HepG2 (cell line): ENCODE measurements around the gene CRAMP1. TPM values are rescaled to one million over a fixed set of nuclear protein-coding genes. Genes with fewer than 3 reads are reported as not detected.
A peak's percentile ranks its signal among the peaks of the same experiment; 100 is the strongest.

Experiments used
- AGO2 ChIP-seq: fragments of 200-400 bp; formaldehyde crosslinking; optimal IDR thresholded peaks from 2 replicates; pipeline ENCODE3; 2017; ENCODE audit warnings: mild to moderate bottlenecking, low read depth, low read length, moderate library complexity
- EEA1 ChIP-seq: sonication (generic); formaldehyde crosslinking; IDR thresholded peaks from 2 replicates; pipeline ENCODE4 v1.5.1; 2020; ENCODE audit warnings: mild to moderate bottlenecking, missing genetic modification reagents, borderline replicate concordance
- GABPA ChIP-seq, 2 experiments: IDR thresholded peaks; 2 replicates each; pipeline ENCODE4 v1.6.1; 2011 to 2016; ENCODE audit warnings: low read depth in 2 of 2, low read length in 1 of 2, missing biosample characterization in 1 of 2, missing genetic modification characterization in 1 of 2
- KDM5B ChIP-seq: sonication (generic); formaldehyde crosslinking; IDR thresholded peaks from 2 replicates; pipeline ENCODE4 v1.4.0; 2020; ENCODE audit warnings: missing genetic modification reagents, mild to moderate bottlenecking, borderline replicate concordance
- KLF9 ChIP-seq: IDR thresholded peaks from 2 replicates; pipeline ENCODE4 v1.6.1; 2016; ENCODE audit warnings: low read depth
- NR2C2 ChIP-seq: sonication (generic); formaldehyde crosslinking; IDR thresholded peaks from 2 replicates; pipeline ENCODE4 v1.4.0; 2020; ENCODE audit warnings: missing genetic modification reagents, mild to moderate bottlenecking, moderate library complexity, borderline replicate concordance
- ZBTB21 ChIP-seq: sonication (generic); formaldehyde crosslinking; IDR thresholded peaks from 2 replicates; pipeline ENCODE4 v1.4.0; 2020; ENCODE audit warnings: missing genetic modification reagents
- ZNF335 ChIP-seq: sonication (generic); formaldehyde crosslinking; IDR thresholded peaks from 2 replicates; pipeline ENCODE4 v1.4.0; 2020; ENCODE audit warnings: missing genetic modification reagents
- polyA plus RNA-seq, 8 experiments: library from polyadenylated mRNA; depleted of rRNA in 3 of 8; stranded (reverse) in 7 of 8; unstranded in 1 of 8; fragments of >200 nt; fragmentation: Illumina TruSeq in 4 of 8; extraction: Trizol in 4 of 8; gene quantifications; 2 replicates each; pipeline versions ENCODE4 v1.2.1 to v1.2.3, GENCODE V29; 2011 to 2016; ENCODE audit warnings: low read depth in 4 of 8, missing spikeins in 1 of 8, mixed read lengths in 1 of 8; ENCODE audit not compliant: insufficient read depth in 1 of 8
- total RNA-seq, 5 experiments: library from RNA; depleted of rRNA; stranded (reverse); fragments of >200 nt; fragmentation: Illumina TruSeq; extraction: Trizol; gene quantifications; 2 replicates each; pipeline ENCODE4 v1.2.3, GENCODE V29; 2016; ENCODE audit warnings: low read depth in 1 of 5
- TF ChIP-seq, protein P1 (sequence below): sonication (generic); formaldehyde crosslinking; conservative IDR thresholded peaks from 2 replicates; pipeline ENCODE4 v1.4.0; 2020; ENCODE audit warnings: missing genetic modification reagents
- TF ChIP-seq, protein P2 (sequence below): sonication (generic); formaldehyde crosslinking; IDR thresholded peaks from 2 replicates; pipeline ENCODE4 v1.8.1; 2022; ENCODE audit warnings: mild to moderate bottlenecking, missing genetic modification reagents
- TF ChIP-seq, protein P3 (sequence below): sonication (generic); formaldehyde crosslinking; conservative IDR thresholded peaks from 2 replicates; pipeline ENCODE4 v1.5.0; 2020; ENCODE audit warnings: missing genetic modification reagents
- TF ChIP-seq, protein P4 (sequence below), 2 experiments: sonication (generic) in 1 of 2; formaldehyde crosslinking in 1 of 2; IDR thresholded peaks; 2 replicates each; pipeline versions ENCODE4 v1.6.1 to v1.9.0; 2014 to 2022; ENCODE audit warnings: antibody characterized with exemption in 1 of 2, borderline replicate concordance in 1 of 2, inconsistent platforms in 1 of 2, low read depth in 1 of 2, missing genetic modification reagents in 1 of 2
- TF ChIP-seq, protein P5 (sequence below): sonication (generic); formaldehyde crosslinking; IDR thresholded peaks from 2 replicates; pipeline ENCODE4 v1.8.0; 2022; ENCODE audit warnings: missing genetic modification reagents, low read depth, mild to moderate bottlenecking, borderline replicate concordance
- TF ChIP-seq, protein P6 (sequence below): sonication (generic); formaldehyde crosslinking; IDR thresholded peaks from 2 replicates; pipeline ENCODE4 v1.4.0; 2020; ENCODE audit warnings: missing genetic modification reagents

CRAMP1 gene
- total and polyA plus RNA-seq, 2 of the 13 experiments (the other 11 are each of a cell fraction or from before 2014, with no cell fraction given) = 6.8 to 9.7 TPM

DNA sequence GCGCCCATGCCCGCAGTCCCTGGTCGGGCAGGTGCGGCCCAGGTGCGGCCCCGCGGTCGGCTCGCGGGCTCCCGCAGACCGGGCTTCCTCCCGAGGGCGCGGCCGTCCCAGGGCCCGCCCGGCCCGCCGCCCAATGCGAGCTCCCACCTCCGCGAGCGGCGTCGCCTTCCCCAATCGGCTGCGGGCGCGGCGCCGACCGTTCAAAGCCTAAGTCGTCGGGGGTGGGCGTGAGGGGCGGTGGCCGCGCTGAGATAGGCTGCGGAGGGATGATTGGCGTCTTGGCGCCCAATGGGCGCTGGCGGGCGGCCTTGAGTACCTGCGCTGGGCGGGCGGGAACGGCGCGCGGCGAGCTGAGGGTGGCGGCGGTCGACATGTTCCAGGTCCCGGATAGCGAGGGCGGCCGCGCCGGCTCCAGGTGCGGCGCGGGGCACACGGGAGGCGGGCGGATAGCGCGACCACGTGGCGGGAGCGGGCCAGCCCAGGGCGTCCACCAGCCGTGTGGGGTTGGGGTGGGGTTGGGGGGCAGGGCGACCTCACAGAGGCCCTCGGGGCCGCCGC, 65.9 kb downstream of the CRAMP1 start, which contains the start of gene JPT2 (continued):
- TF ChIP-seq, protein P1, sequence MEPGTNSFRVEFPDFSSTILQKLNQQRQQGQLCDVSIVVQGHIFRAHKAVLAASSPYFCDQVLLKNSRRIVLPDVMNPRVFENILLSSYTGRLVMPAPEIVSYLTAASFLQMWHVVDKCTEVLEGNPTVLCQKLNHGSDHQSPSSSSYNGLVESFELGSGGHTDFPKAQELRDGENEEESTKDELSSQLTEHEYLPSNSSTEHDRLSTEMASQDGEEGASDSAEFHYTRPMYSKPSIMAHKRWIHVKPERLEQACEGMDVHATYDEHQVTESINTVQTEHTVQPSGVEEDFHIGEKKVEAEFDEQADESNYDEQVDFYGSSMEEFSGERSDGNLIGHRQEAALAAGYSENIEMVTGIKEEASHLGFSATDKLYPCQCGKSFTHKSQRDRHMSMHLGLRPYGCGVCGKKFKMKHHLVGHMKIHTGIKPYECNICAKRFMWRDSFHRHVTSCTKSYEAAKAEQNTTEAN (CRISPR knock-in tag) = no peak
- peak; percentile 86 for TF ChIP-seq AGO2
- peak; percentile 34; the same call in 1 of the 2 replicates for TF ChIP-seq GABPA (IDR thresholded peaks at IDR 0.05; ENCODE audit: low read depth, low read length)
- no peak for TF ChIP-seq GABPA (CRISPR knock-in tag; IDR thresholded peaks at IDR 0.05; ENCODE audit: low read depth)
- no peak for TF ChIP-seq ZBTB21 (CRISPR knock-in tag)
- TF ChIP-seq NR2C2 = peak; percentile 23; the same call in 1 of the 2 replicates
- 0 out of 2 replicates have a peak, but pooled peaks have one; percentile 15 for TF ChIP-seq ZNF335 (CRISPR knock-in tag)
- TF ChIP-seq, protein P2, sequence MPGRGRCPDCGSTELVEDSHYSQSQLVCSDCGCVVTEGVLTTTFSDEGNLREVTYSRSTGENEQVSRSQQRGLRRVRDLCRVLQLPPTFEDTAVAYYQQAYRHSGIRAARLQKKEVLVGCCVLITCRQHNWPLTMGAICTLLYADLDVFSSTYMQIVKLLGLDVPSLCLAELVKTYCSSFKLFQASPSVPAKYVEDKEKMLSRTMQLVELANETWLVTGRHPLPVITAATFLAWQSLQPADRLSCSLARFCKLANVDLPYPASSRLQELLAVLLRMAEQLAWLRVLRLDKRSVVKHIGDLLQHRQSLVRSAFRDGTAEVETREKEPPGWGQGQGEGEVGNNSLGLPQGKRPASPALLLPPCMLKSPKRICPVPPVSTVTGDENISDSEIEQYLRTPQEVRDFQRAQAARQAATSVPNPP (CRISPR knock-in tag) = 0 out of 2 replicates have a peak, but pooled peaks have one; percentile 29
- TF ChIP-seq, protein P3, sequence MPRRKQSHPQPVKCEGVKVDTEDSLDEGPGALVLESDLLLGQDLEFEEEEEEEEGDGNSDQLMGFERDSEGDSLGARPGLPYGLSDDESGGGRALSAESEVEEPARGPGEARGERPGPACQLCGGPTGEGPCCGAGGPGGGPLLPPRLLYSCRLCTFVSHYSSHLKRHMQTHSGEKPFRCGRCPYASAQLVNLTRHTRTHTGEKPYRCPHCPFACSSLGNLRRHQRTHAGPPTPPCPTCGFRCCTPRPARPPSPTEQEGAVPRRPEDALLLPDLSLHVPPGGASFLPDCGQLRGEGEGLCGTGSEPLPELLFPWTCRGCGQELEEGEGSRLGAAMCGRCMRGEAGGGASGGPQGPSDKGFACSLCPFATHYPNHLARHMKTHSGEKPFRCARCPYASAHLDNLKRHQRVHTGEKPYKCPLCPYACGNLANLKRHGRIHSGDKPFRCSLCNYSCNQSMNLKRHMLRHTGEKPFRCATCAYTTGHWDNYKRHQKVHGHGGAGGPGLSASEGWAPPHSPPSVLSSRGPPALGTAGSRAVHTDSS (CRISPR knock-in tag) = no peak
- TF ChIP-seq, protein P4, sequence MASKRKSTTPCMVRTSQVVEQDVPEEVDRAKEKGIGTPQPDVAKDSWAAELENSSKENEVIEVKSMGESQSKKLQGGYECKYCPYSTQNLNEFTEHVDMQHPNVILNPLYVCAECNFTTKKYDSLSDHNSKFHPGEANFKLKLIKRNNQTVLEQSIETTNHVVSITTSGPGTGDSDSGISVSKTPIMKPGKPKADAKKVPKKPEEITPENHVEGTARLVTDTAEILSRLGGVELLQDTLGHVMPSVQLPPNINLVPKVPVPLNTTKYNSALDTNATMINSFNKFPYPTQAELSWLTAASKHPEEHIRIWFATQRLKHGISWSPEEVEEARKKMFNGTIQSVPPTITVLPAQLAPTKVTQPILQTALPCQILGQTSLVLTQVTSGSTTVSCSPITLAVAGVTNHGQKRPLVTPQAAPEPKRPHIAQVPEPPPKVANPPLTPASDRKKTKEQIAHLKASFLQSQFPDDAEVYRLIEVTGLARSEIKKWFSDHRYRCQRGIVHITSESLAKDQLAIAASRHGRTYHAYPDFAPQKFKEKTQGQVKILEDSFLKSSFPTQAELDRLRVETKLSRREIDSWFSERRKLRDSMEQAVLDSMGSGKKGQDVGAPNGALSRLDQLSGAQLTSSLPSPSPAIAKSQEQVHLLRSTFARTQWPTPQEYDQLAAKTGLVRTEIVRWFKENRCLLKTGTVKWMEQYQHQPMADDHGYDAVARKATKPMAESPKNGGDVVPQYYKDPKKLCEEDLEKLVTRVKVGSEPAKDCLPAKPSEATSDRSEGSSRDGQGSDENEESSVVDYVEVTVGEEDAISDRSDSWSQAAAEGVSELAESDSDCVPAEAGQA (IDR thresholded peaks at IDR 0.05; ENCODE audit: low read depth) = no peak
- TF ChIP-seq, protein P4 (CRISPR knock-in tag; IDR thresholded peaks at IDR 0.05; ENCODE audit: borderline replicate concordance) = no peak
- TF ChIP-seq, protein P5, sequence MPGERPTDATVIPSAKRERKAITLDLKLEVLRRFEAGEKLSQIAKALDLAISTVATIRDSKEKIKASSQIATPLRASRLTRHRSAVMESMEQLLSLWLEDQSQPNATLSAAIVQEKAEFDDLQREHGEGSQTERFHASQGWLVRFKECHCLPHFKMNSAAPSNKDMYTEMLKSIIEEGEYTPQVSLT = no peak
- TF ChIP-seq, protein P6, sequence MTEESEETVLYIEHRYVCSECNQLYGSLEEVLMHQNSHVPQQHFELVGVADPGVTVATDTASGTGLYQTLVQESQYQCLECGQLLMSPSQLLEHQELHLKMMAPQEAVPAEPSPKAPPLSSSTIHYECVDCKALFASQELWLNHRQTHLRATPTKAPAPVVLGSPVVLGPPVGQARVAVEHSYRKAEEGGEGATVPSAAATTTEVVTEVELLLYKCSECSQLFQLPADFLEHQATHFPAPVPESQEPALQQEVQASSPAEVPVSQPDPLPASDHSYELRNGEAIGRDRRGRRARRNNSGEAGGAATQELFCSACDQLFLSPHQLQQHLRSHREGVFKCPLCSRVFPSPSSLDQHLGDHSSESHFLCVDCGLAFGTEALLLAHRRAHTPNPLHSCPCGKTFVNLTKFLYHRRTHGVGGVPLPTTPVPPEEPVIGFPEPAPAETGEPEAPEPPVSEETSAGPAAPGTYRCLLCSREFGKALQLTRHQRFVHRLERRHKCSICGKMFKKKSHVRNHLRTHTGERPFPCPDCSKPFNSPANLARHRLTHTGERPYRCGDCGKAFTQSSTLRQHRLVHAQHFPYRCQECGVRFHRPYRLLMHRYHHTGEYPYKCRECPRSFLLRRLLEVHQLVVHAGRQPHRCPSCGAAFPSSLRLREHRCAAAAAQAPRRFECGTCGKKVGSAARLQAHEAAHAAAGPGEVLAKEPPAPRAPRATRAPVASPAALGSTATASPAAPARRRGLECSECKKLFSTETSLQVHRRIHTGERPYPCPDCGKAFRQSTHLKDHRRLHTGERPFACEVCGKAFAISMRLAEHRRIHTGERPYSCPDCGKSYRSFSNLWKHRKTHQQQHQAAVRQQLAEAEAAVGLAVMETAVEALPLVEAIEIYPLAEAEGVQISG (CRISPR knock-in tag) = no peak; the same call in 1 of the 2 replicates
- TF ChIP-seq EEA1 = 0 out of 2 replicates have a peak, but pooled peaks have one; percentile 20
- no peak for TF ChIP-seq KLF9 (CRISPR knock-in tag)
- TF ChIP-seq KDM5B (CRISPR knock-in tag) = no peak
